IMR-90 (cell line): Measurements from ENCODE around the gene HOXA3. TPM values are rescaled to one million over a fixed set of nuclear protein-coding genes. Genes with fewer than 3 reads are reported as not detected.

Experiments used
- ATAC-seq: fragments of 200-7000 bp; cut with Tn5 transposase; 2 replicates; pipeline ENCODE4 v1.9.1; 2020; ENCODE audit warnings: low read depth, mild to moderate bottlenecking, moderate library complexity
- BruUV-seq: library from RNA; stranded (reverse); fragments of 400-500 nt; replicated peaks from 2 replicates; lab custom pipeline; 2021; lab: Mats Ljungman, UMichigan
- CTCF ChIA-PET: fragments of 300-600 bp; formaldehyde crosslinking; extraction: SDS; loops from one replicate; lab custom pipeline; 2021; ENCODE audit warnings: antibody characterized with exemption; lab: Yijun Ruan, JAX
- POLR2A ChIA-PET: fragments of 300-600 bp; sonication (Branson Sonifier 250); formaldehyde crosslinking; loops from one replicate; lab custom pipeline; 2022; ENCODE audit warnings: antibody characterized with exemption; ENCODE audit not compliant: unreplicated experiment; lab: Charles Lee
- DNase-seq: peaks from one replicate; pipeline ENCODE4 v3.0.0; 2013
- H2AFZ ChIP-seq: replicated peaks from 2 replicates; pipeline ENCODE3; 2013; ENCODE audit warnings: low read length, mild to moderate bottlenecking; ENCODE audit not compliant: poor library complexity
- H2AK5ac ChIP-seq: 2 replicates; pipeline ENCODE4 v1.6.1; 2013; ENCODE audit warnings: low read depth, low read length, inconsistent platforms
- H2AK9ac ChIP-seq: replicated peaks from 2 replicates; pipeline ENCODE3; 2013; ENCODE audit warnings: mild to moderate bottlenecking, low read depth, low read length, moderate library complexity; ENCODE audit not compliant: poor library complexity
- H2BK120ac ChIP-seq: 2 replicates; pipeline ENCODE4 v1.6.1; 2013; ENCODE audit warnings: low read depth, low read length, inconsistent platforms
- H2BK15ac ChIP-seq: 3 replicates; pipeline ENCODE4 v1.6.1; 2013; ENCODE audit warnings: low read depth, low read length, inconsistent platforms
- H2BK20ac ChIP-seq: 2 replicates; pipeline ENCODE4 v1.6.1; 2013; ENCODE audit warnings: low read depth, mild to moderate bottlenecking, inconsistent platforms, low read length, moderate library complexity
- H2BK5ac ChIP-seq: 2 replicates; pipeline ENCODE4 v1.6.1; 2013; ENCODE audit warnings: mild to moderate bottlenecking, low read depth, low read length, inconsistent platforms; ENCODE audit not compliant: poor library complexity, severe bottlenecking
- H3K14ac ChIP-seq: replicated peaks from 2 replicates; pipeline ENCODE4 v1.6.1; 2013; ENCODE audit warnings: low read depth, low read length, inconsistent platforms
- H3K18ac ChIP-seq: 2 replicates; pipeline ENCODE4 v1.6.1; 2013; ENCODE audit warnings: low read depth, low read length, control low read depth
- H3K23ac ChIP-seq: 2 replicates; pipeline ENCODE4 v1.6.1; 2013; ENCODE audit warnings: low read depth, low read length, inconsistent platforms
- H3K27ac ChIP-seq: 2 replicates; pipeline ENCODE4 v1.5.1; 2013; ENCODE audit warnings: mild to moderate bottlenecking, control low read depth, low read length; ENCODE audit not compliant: insufficient read depth
- H3K27me3 ChIP-seq: 2 replicates; pipeline ENCODE4 v1.6.1; 2013; ENCODE audit warnings: low read length; ENCODE audit not compliant: control insufficient read depth, insufficient read depth
- H3K36me3 ChIP-seq: 2 replicates; pipeline ENCODE4 v1.6.1; 2013; ENCODE audit warnings: low read length, mixed read lengths; ENCODE audit not compliant: control insufficient read depth, insufficient read depth
- H3K4ac ChIP-seq: 2 replicates; pipeline ENCODE4 v1.6.1; 2013; ENCODE audit warnings: low read depth, low read length, inconsistent platforms
- H3K4me1 ChIP-seq: 2 replicates; pipeline ENCODE4 v1.6.1; 2013; ENCODE audit warnings: low read length, mixed read lengths; ENCODE audit not compliant: control insufficient read depth, insufficient read depth
- H3K4me2 ChIP-seq: 2 replicates; pipeline ENCODE4 v1.6.1; 2013; ENCODE audit warnings: low read depth, mild to moderate bottlenecking, control low read depth, low read length, moderate library complexity
- H3K4me3 ChIP-seq: 2 replicates; pipeline ENCODE4 v1.5.1; 2013; ENCODE audit warnings: low read depth, mild to moderate bottlenecking, control low read depth, low read length, moderate library complexity; ENCODE audit not compliant: insufficient read depth
- H3K56ac ChIP-seq: 2 replicates; pipeline ENCODE4 v1.6.1; 2013; ENCODE audit warnings: low read length, inconsistent platforms; ENCODE audit not compliant: insufficient read depth; ENCODE audit errors: extremely low read depth
- H3K79me1 ChIP-seq, 2 experiments: 2 replicates each; pipeline ENCODE4 v1.6.1; 2013; ENCODE audit warnings: low read length in 2 of 2, inconsistent platforms in 1 of 2, low read depth in 1 of 2
- H3K9ac ChIP-seq: 2 replicates; pipeline ENCODE4 v1.6.1; 2013; ENCODE audit warnings: low read depth, low read length, control low read depth
- H3K9me1 ChIP-seq: 2 replicates; pipeline ENCODE4 v1.6.1; 2013; ENCODE audit warnings: low read length, inconsistent platforms; ENCODE audit not compliant: insufficient read depth
- H3K9me3 ChIP-seq: 2 replicates; pipeline ENCODE4 v1.6.1; 2013; ENCODE audit warnings: low read length; ENCODE audit not compliant: control insufficient read depth, insufficient read depth
- H4K20me1 ChIP-seq: 2 replicates; pipeline ENCODE4 v1.6.1; 2013; ENCODE audit warnings: low read length, inconsistent platforms; ENCODE audit not compliant: insufficient read depth
- H4K5ac ChIP-seq: 2 replicates; pipeline ENCODE4 v1.6.1; 2013; ENCODE audit warnings: mild to moderate bottlenecking, low read depth, low read length, control low read depth
- H4K8ac ChIP-seq, 2 experiments: 2 replicates each; pipeline ENCODE4 v1.6.1; 2013; ENCODE audit warnings: low read depth in 2 of 2, low read length in 2 of 2, control low read depth in 1 of 2, inconsistent platforms in 1 of 2
- H4K91ac ChIP-seq: 2 replicates; pipeline ENCODE4 v1.6.1; 2013; ENCODE audit warnings: low read depth, low read length, inconsistent platforms; ENCODE audit not compliant: insufficient read depth
- CEBPB ChIP-seq: IDR thresholded peaks from 2 replicates; pipeline ENCODE4 v1.6.1; 2012; ENCODE audit warnings: low read depth, low read length, improper control_type of control experiment
- FOS ChIP-seq: fragments of 150-350 bp; IDR thresholded peaks from 2 replicates; pipeline ENCODE4 v1.6.1; 2016; ENCODE audit warnings: low read depth, low read length
- MAFK ChIP-seq: IDR thresholded peaks from 2 replicates; pipeline ENCODE4 v1.6.1; 2012; ENCODE audit warnings: low read depth, low read length, improper control_type of control experiment
- MAZ ChIP-seq: IDR thresholded peaks from 2 replicates; pipeline ENCODE4 v1.6.1; 2012; ENCODE audit warnings: low read depth, mild to moderate bottlenecking, low read length, improper control_type of control experiment, moderate library complexity, borderline replicate concordance
- MXI1 ChIP-seq: IDR thresholded peaks from 2 replicates; pipeline ENCODE4 v1.6.1; 2012; ENCODE audit warnings: low read depth, mild to moderate bottlenecking, low read length, moderate library complexity, borderline replicate concordance
- NFE2L2 ChIP-seq: fragments of 150-350 bp; IDR thresholded peaks from 2 replicates; pipeline ENCODE4 v1.6.1; 2016; ENCODE audit warnings: low read depth, mild to moderate bottlenecking, low read length
- POLR2A ChIP-seq: IDR thresholded peaks from 2 replicates; pipeline ENCODE4 v1.6.1; 2012; ENCODE audit warnings: mild to moderate bottlenecking, low read depth, low read length
- RAD21 ChIP-seq: IDR thresholded peaks from 2 replicates; pipeline ENCODE4 v1.6.1; 2012; ENCODE audit warnings: low read length, improper control_type of control experiment
- RCOR1 ChIP-seq: IDR thresholded peaks from 2 replicates; pipeline ENCODE4 v1.6.1; 2012; ENCODE audit warnings: mild to moderate bottlenecking, low read length, improper control_type of control experiment; ENCODE audit not compliant: insufficient replicate concordance
- RFX5 ChIP-seq: IDR thresholded peaks from 2 replicates; pipeline ENCODE4 v1.8.0; 2012; ENCODE audit warnings: low read depth, mild to moderate bottlenecking, low read length, moderate library complexity
- WGBS, 2 experiments: methylation state at CpG; one replicate each; pipeline versions ENCODE4 v1.1.5 to v1.1.7; 2013; ENCODE audit warnings: missing lambda C conversion rate in 2 of 2; ENCODE audit not compliant: insufficient read length in 1 of 2; ENCODE audit errors: extremely low coverage in 2 of 2; 5-methylcytosine and 5-hydroxymethylcytosine counted together
- dilution Hi-C: fragments of 300-500 bp; cut with HindIII; formaldehyde crosslinking; loops from one replicate; pipeline ENCODE4 v1.14.3; 2018; ENCODE audit warnings: low sequenced_read_pairs; ENCODE audit not compliant: unreplicated experiment
- in situ Hi-C: fragments of 300-500 bp; cut with MboI; formaldehyde crosslinking; loops from 3 replicates; pipeline ENCODE4 v1.14.3; 2019; ENCODE audit warnings: low sequenced_read_pairs, inconsistent platforms, mixed read lengths
- intact Hi-C: fragments of 100-400 bp; cut with micrococcal nuclease; formaldehyde crosslinking; loops from 2 replicates; pipeline ENCODE4 v1.10.0; 2022
- polyA plus RNA-seq, 3 experiments: library from polyadenylated mRNA; depleted of rRNA; stranded (reverse); fragments of >200 nt; gene quantifications; 2 replicates each; pipeline ENCODE4 v1.2.3, GENCODE V29; 2012; ENCODE audit warnings: low replicate concordance in 1 of 3
- total RNA-seq: library from RNA; depleted of rRNA; stranded (reverse); fragments of >200 nt; gene quantifications from 2 replicates; pipeline ENCODE4 v1.2.3, GENCODE V29; 2012

HOXA3 gene
- total and polyA plus RNA-seq, 2 of the 4 experiments (the other 2 are of a cell fraction), result 0.90 to 5.4 TPM

- dilution Hi-C loops (no loop called here), in situ Hi-C loops (loop anchor here (10.0 kb wide), 1 partner anchor 952 kb away; no protein-coding TSS in a partner anchor), intact Hi-C loops (loop anchor here (5.0 kb wide), 1 partner anchor 1054 kb away; no protein-coding TSS in a partner anchor)
- TF ChIP-seq RFX5, result no peak
- TF ChIP-seq FOS, result no peak
- no peak for TF ChIP-seq MXI1
- TF ChIP-seq MAZ, result no peak
- TF ChIP-seq POLR2A, result no peak
- no peak for TF ChIP-seq NFE2L2
- no peak for TF ChIP-seq CEBPB
- TF ChIP-seq RCOR1, result no peak
- TF ChIP-seq MAFK, result no peak
- TF ChIP-seq RAD21, result no peak
- H2BK120ac ChIP-seq, result peak overlapping the region; percentile 23
- no peaks in the 10 kb centered on the region for H3K9me1 ChIP-seq
- H3K27me3 ChIP-seq, result no peaks in the 10 kb centered on the region
- H3K14ac ChIP-seq, result peak overlapping the region; percentile 12; the same call in 1 of the 2 replicates
- peak overlapping the region; percentile 84 for H3K4ac ChIP-seq
- 17% methylated on average over 2 of the region's 5 CpGs; no CpG with 5 or more reads in 1 of the 2 experiments for WGBS, 2 experiments
- H2BK20ac ChIP-seq, result no peak overlapping the region
- H3K36me3 ChIP-seq, result peaks cover 2% of the 10 kb centered on the region
- ChIA-PET POLR2A (no interaction called here), CTCF (interaction anchor here (1.0 kb wide), 1 partner anchor 14 kb away, joined by 4 read pairs; no protein-coding TSS in a partner anchor)
- peaks cover 13% of the 10 kb centered on the region for H3K4me1 ChIP-seq
- no peak overlapping the region for H3K56ac ChIP-seq
- peak overlapping the region; percentile 75 for H3K9ac ChIP-seq
- peak overlapping the region; percentile 89 for H3K27ac ChIP-seq
- peak overlapping the region; percentile 70 to 84 for H4K8ac ChIP-seq
- ATAC-seq (no peak), DNase-seq (no peak)
- peak overlapping the region; percentile 23; the same call in 2 of the 3 replicates for H2BK15ac ChIP-seq
- H4K91ac ChIP-seq, result peak overlapping the region; percentile 84
- H4K5ac ChIP-seq, result peak overlapping the region; percentile 78
- peak overlapping the region; percentile 79 for H2AK5ac ChIP-seq
- H2AFZ ChIP-seq, result peak overlapping the region; percentile 90
- peak overlapping the region; percentile 2 for H2AK9ac ChIP-seq
- H3K9me3 ChIP-seq, result no peaks in the 10 kb centered on the region
- peak overlapping the region; percentile 84 for H3K4me2 ChIP-seq
- H4K20me1 ChIP-seq, result no peaks in the 10 kb centered on the region
- peak overlapping the region; percentile 57 for H2BK5ac ChIP-seq
- H3K18ac ChIP-seq, result peak overlapping the region; percentile 55; the same call in 1 of the 2 replicates
- H3K4me3 ChIP-seq, result no peak overlapping the region; the same call in 1 of the 2 replicates
- BruUV-seq, result no TSS peak
- peaks cover 9 to 27% of the 10 kb centered on the region in 2 experiments; a peak in 3 of 4 replicates for H3K79me1 ChIP-seq
- peak overlapping the region; percentile 47; the same call in 1 of the 2 replicates for H3K23ac ChIP-seq
Measured at GRCh38 chr7:27146491-27147198, 5.7 kb downstream of the HOXA3 start.
